Esophagus mucosa (tissue), 1 donor: ENCODE data around the gene AKR1E2. TPM values are rescaled to one million over a fixed set of nuclear protein-coding genes. Genes with fewer than 3 reads are reported as not detected.

Experiments
- total RNA-seq: library from RNA; stranded (reverse); gene quantifications from one replicate; pipeline ENCODE4 v1.2.4, GENCODE V29; 2023
- donor health status: DM: yes; HTN: yes; CAD: no.

The AKR1E2 gene
- total RNA-seq, 1 donor from 2014 or later: 1.3 TPM

Other genes with a start within 250 kb of the AKR1E2 start
- 54.2 TPM for gene AKR1C1, start 137.2 kb downstream of the AKR1E2 start, total RNA-seq
- 115 TPM for gene AKR1C2, start 177.7 kb downstream of the AKR1E2 start, total RNA-seq